ENCODE results near the gene SLC35D2.
A peak's percentile ranks its signal among the peaks of the same experiment; 100 is the strongest.
"Not testable (repeated sequence)": the region's sequence is repeated elsewhere in the genome, so short reads cannot be mapped to it uniquely, and the experiment has no call there.

SLC35D2 gene

GRCh38 chr9:96361668-96362067, 21.8 kb downstream of the SLC35D2 start:
- Mint-ChIP-seq H3K9me3 (peaks cover 4% of the 10 kb centered on the region), H3K27ac (no peak overlapping the region), H3K4me3 (no peak overlapping the region), H3K4me1 (no peaks in the 10 kb centered on the region), H3K27me3 (ENCODE audit: low read depth) (no peaks in the 10 kb centered on the region), H3K36me3 (ENCODE audit: low read depth) (peaks cover 27% of the 10 kb centered on the region)
- TF ChIP-seq CTCF (IDR thresholded peaks at IDR 0.05; ENCODE audit: unreplicated experiment in 3 of 3): no peak

GRCh38 chr9:96360976-96361375, 22.5 kb downstream of the SLC35D2 start:
- peaks cover 27% of the 10 kb centered on the region for H3K36me3 Mint-ChIP-seq (ENCODE audit: low read depth)
- H3K27ac Mint-ChIP-seq: no peak overlapping the region
- no peak overlapping the region for H3K4me3 Mint-ChIP-seq
- no peak for TF ChIP-seq CTCF (IDR thresholded peaks at IDR 0.05; ENCODE audit: unreplicated experiment in 3 of 3)
- H3K4me1 Mint-ChIP-seq: no peaks in the 10 kb centered on the region
- H3K9me3 Mint-ChIP-seq: peaks cover 4% of the 10 kb centered on the region
- H3K27me3 Mint-ChIP-seq (ENCODE audit: low read depth): no peaks in the 10 kb centered on the region

- H3K4me1 Mint-ChIP-seq; H3K9me3 Mint-ChIP-seq; H3K4me3 Mint-ChIP-seq; H3K27ac Mint-ChIP-seq; H3K27me3 Mint-ChIP-seq (ENCODE audit: low read depth): not testable (repeated sequence)
- peaks cover 27% of the 10 kb centered on the region for H3K36me3 Mint-ChIP-seq (ENCODE audit: low read depth)
Observed at GRCh38 chr9:96360523-96360922, 23.0 kb downstream of the SLC35D2 start.

GRCh38 chr9:96350866-96351265, 32.6 kb downstream of the SLC35D2 start:
- H3K36me3 Mint-ChIP-seq (ENCODE audit: low read depth): peaks cover 9% of the 10 kb centered on the region
- no peaks in the 10 kb centered on the region for H3K4me1 Mint-ChIP-seq
- no peak overlapping the region for H3K27ac Mint-ChIP-seq
- H3K4me3 Mint-ChIP-seq: no peak overlapping the region
- TF ChIP-seq CTCF (IDR thresholded peaks at IDR 0.05; ENCODE audit: unreplicated experiment in 3 of 3): no peak
- H3K27me3 Mint-ChIP-seq (ENCODE audit: low read depth): no peaks in the 10 kb centered on the region
- peaks cover 7% of the 10 kb centered on the region for H3K9me3 Mint-ChIP-seq

- TF ChIP-seq CTCF (IDR thresholded peaks at IDR 0.05; ENCODE audit: unreplicated experiment in 3 of 3): no peak
- Mint-ChIP-seq H3K4me3 (no peak overlapping the region), H3K27ac (no peak overlapping the region), H3K36me3 (ENCODE audit: low read depth) (peaks cover 11% of the 10 kb centered on the region), H3K9me3 (peaks cover 7% of the 10 kb centered on the region), H3K4me1 (peaks cover 16% of the 10 kb centered on the region), H3K27me3 (ENCODE audit: low read depth) (no peaks in the 10 kb centered on the region)
Observed at GRCh38 chr9:96348261-96348660, 35.2 kb downstream of the SLC35D2 start.

GRCh38 chr9:96345551-96345950, 38.0 kb downstream of the SLC35D2 start:
- Mint-ChIP-seq H3K36me3 (ENCODE audit: low read depth) (peaks cover 11% of the 10 kb centered on the region), H3K4me3 (no peak overlapping the region), H3K27ac (peak overlapping the region in 1 of 3 experiments; percentile 21), H3K27me3 (ENCODE audit: low read depth) (no peaks in the 10 kb centered on the region), H3K9me3 (peaks cover 4% of the 10 kb centered on the region), H3K4me1 (peaks cover 27% of the 10 kb centered on the region)
- TF ChIP-seq CTCF (IDR thresholded peaks at IDR 0.05; ENCODE audit: unreplicated experiment in 3 of 3): no peak
